HEK293 (cell line): ENCODE measurements around the gene KIR2DL4.
"Not testable (repeated sequence)": the region's sequence is repeated elsewhere in the genome, so short reads cannot be mapped to it uniquely, and the experiment has no call there.

Source experiments
- KLF1 ChIP-seq: fragments of 450-650 bp; formaldehyde crosslinking; IDR thresholded peaks from 2 replicates; pipeline ENCODE4 v1.5.1; 2016; ENCODE audit warnings: missing biosample characterization, missing genetic modification characterization
- ZNF157 ChIP-seq: fragments of 450-650 bp; formaldehyde crosslinking; IDR thresholded peaks from 2 replicates; pipeline ENCODE4 v1.5.1; 2016; ENCODE audit warnings: missing biosample characterization, missing genetic modification characterization
- ZNF202 ChIP-seq: fragments of 450-650 bp; formaldehyde crosslinking; IDR thresholded peaks from 2 replicates; pipeline ENCODE4 v1.5.1; 2016; ENCODE audit warnings: missing biosample characterization, missing genetic modification characterization, borderline replicate concordance
- ZNF768 ChIP-seq: fragments of 450-650 bp; formaldehyde crosslinking; IDR thresholded peaks from 2 replicates; pipeline ENCODE4 v1.5.1; 2018; ENCODE audit warnings: missing biosample characterization, mild to moderate bottlenecking, missing genetic modification characterization
- TF ChIP-seq, protein P1 (sequence below): fragments of 450-650 bp; formaldehyde crosslinking; IDR thresholded peaks from 2 replicates; pipeline ENCODE4 v1.5.1; 2016; ENCODE audit warnings: missing biosample characterization, missing genetic modification characterization
- TF ChIP-seq, protein P2 (sequence below): sonication (generic); formaldehyde crosslinking; IDR thresholded peaks from 2 replicates; pipeline ENCODE4 v1.8.1; 2022; ENCODE audit warnings: mild to moderate bottlenecking, moderate library complexity, missing genetic modification reagents

DNA sequence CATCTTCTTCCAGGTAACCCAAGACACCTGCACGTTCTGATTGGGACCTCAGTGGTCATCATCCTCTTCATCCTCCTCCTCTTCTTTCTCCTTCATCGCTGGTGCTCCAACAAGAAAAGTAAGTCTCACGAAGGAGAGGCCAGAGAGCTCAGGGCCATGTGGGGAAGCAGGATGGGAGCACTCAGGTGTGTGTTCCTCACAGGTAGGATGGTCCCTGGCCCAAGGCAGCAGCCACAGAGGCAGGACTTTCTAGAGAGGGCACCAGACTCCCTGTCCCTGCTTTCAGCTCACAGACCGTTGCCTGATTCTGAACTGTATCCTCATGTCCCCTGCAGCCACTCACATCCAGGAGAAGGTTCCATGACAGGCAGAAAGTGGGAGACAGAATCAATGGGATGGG is 36.9 kb upstream of the KIR2DL4 start:
- TF ChIP-seq ZNF157 (tag by site-specific recombination); KLF1 (tag by site-specific recombination); ZNF202 (tag by site-specific recombination); ZNF768: not testable (repeated sequence)
- TF ChIP-seq, protein P1, sequence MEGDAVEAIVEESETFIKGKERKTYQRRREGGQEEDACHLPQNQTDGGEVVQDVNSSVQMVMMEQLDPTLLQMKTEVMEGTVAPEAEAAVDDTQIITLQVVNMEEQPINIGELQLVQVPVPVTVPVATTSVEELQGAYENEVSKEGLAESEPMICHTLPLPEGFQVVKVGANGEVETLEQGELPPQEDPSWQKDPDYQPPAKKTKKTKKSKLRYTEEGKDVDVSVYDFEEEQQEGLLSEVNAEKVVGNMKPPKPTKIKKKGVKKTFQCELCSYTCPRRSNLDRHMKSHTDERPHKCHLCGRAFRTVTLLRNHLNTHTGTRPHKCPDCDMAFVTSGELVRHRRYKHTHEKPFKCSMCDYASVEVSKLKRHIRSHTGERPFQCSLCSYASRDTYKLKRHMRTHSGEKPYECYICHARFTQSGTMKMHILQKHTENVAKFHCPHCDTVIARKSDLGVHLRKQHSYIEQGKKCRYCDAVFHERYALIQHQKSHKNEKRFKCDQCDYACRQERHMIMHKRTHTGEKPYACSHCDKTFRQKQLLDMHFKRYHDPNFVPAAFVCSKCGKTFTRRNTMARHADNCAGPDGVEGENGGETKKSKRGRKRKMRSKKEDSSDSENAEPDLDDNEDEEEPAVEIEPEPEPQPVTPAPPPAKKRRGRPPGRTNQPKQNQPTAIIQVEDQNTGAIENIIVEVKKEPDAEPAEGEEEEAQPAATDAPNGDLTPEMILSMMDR (tag by site-specific recombination): not testable (repeated sequence)
- TF ChIP-seq, protein P2, sequence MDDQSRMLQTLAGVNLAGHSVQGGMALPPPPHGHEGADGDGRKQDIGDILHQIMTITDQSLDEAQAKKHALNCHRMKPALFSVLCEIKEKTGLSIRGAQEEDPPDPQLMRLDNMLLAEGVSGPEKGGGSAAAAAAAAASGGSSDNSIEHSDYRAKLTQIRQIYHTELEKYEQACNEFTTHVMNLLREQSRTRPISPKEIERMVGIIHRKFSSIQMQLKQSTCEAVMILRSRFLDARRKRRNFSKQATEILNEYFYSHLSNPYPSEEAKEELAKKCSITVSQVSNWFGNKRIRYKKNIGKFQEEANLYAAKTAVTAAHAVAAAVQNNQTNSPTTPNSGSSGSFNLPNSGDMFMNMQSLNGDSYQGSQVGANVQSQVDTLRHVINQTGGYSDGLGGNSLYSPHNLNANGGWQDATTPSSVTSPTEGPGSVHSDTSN (CRISPR knock-in tag): not testable (repeated sequence)
